Stimulated activated CD8-positive, alpha-beta memory T cell treated with anti-CD3 and anti-CD28 coated beads, Interleukin-12 subunit alpha, Interleukin-12 subunit beta, amount 100 ng/mL, for 1 hour (primary cell): Measurements from ENCODE around the gene GATB.

Experiments
- DNase-seq: peaks from one replicate; pipeline ENCODE4 v3.0.0-alpha.2; 2020; ENCODE audit warnings: low read depth

The GATB gene

DNA sequence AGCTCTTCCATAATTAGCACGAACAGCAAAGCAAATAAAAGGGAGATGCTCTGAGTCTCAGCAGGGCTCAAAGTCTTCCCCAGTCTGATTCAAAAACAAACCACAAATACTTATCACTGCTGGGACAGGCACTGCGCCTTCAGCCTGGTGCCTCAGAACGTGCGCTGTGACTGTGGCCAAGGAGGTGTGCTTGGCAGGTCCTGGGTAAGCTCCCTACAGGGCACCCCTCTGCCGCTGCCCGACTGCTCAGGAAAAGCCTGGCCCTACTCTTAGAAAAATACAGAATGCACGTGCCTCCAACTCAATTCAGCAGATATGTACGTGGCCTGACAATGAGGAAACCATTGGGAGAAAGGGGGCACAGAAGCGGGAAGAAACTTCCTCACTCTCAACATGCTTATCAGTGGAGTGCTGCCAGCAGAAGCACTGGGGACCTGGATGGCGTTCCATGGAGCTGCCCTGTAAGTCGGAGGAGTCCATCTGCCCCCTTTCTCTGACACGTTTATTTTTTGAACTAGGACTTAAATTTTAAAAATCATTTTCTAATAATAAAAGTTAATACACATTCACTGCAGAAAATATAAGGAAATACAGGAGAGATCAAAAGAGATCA, 86.8 kb downstream of the GATB start:
- no peak for DNase-seq

DNA sequence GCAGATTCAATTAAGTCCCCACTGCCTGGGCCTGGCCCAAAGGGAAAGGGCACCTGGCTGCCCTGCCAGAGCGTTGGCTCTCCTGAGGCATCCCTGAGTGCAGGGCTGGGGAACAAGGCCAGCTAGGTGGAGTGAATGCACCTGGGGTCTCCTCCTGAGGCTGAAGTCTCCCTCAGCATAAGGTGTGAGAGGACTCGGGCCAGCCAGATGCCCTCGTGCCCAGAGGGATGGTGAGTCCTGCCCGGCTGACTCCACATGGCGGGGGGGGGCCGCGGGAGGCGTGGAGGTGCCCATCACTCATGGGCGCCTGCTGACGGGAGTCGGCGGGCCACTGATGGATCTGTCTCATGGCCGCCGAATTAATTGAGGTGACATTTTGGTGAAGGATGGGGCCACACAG, 87.8 kb downstream of the GATB start:
- DNase-seq: no peak

DNA sequence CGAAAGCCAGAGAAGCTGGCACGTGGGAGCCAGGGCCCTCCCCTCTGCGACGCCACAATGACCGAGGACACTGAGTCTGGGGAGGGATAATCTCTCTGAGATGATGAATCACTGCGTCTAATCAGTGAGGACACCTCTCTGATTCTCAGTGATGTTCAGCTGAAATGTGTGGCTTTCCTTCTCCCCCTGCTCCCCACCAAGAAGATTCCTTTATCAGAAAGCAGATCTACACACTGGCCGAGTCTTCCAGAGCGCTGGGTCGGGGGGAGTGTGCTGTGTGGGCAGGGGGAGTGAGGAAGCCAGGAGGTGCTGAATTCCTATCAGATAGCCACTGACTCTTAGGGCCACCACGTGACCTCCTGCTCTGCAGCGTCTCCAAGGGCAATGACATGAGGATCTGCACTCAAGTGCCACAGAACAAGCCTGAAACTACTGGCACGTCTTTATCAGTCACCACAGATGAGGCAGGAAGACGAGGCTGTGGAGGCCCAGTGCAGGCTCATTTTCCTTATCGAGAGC, 89.2 kb downstream of the GATB start:
- DNase-seq: no peak

DNA sequence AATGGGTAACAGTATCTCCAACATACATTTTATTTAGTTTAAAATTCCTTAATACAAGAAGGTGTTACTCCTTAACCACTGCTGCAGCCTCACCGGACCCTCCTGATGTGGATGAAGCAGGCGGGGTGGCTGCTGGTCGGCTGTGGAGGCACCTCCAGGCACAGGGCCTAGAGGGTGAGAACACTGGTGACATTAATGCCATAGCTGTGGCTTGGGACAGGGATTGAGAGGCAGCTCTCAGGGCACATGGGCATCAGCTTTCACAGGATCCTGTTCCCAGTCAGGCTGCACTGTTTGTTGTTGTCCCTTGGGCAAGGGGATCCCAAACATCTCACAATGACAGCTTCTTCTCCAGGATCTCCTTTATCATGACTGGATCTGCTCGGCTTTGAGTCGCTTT, 90.0 kb downstream of the GATB start:
- DNase-seq: no peak

DNA sequence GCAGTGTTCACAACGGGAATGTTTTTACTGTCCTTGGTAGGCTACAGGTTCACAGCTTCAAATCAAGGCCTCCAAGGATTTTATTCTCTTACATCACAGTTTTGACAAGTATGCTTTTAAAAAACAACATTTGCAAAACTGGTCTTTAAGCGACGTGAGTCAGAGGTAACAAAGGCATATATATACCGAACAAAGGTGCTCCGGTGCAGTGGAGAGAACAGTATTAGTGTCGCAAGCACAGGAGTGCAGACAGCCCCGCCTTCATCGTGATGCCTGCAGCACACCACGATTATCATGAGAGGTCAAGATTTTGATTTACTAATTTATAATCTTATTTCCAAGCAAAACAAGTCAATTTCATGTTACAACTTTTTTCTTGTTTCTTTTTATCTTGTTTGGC, 90.8 kb downstream of the GATB start:
- no peak for DNase-seq

DNA sequence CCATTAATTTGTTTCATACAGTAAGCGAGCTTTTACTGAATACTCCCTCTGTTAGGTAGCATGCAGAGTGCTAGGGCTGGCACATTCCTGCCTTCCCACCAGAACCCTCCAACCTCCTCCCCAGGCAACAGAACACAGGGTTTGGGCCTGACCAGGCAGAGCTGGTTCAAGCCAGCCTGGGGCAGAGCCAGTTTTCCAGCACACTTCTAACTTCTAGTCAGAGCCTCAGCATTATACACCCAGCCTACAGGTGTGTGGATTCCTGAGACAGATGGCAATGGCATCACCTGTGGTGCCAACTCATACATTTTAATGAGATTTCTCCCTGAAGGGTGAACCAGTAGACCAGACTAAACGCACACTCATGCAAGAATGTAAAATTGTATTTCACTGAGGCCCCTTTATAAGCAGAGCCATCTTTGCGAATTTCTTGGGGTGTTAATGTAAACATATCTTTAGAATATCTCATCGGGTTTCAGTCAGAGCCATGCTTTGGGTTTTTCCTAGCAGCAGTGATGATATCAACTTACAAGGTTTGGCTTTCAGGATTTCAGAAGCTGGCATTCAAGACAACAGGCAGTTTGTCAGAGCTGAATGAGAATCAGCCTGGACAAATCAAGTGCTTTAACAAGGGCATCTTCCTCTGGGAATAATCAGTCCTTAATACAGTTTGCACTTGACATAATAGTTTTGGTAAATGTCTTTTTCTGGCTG, 92.0 kb downstream of the GATB start:
- no peak for DNase-seq

DNA sequence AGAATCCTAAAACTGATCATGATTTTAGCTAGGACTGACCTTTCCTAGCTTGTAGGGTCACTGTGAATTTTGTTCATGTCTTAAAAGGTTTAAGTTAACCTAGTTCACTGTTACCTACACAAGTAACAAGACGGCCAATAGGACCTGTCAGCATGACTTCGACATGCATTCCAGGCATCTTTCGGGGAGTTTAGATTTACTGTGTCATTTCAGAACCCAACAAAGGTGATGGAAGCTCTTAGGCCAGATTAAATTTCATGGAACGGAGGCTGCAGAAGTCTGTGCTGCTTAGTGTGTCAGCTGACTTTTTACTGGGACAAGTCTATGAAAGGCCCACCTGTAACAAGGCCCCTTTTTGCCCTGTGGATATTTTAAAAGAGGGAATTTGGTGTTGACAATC, 93.1 kb downstream of the GATB start:
- no peak for DNase-seq

DNA sequence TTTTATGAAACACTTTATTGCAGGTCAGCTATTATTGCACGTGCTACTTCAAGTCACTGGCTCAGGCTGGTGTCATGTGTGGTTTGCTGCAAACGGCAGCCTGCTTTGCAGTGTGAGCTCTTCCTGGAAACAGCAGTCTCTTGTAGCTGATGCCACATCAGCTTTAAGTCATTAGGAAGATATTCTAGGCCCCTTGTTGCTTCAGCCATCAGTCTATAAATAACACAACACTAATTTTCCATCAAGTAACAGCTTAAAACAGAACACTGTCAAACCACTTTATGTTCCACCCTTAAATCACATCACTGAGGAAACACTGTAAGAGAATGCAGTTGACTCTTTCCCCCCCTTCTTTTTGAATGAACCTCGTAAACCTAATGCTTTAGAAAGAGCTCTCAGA, 93.8 kb downstream of the GATB start:
- no peak for DNase-seq

DNA sequence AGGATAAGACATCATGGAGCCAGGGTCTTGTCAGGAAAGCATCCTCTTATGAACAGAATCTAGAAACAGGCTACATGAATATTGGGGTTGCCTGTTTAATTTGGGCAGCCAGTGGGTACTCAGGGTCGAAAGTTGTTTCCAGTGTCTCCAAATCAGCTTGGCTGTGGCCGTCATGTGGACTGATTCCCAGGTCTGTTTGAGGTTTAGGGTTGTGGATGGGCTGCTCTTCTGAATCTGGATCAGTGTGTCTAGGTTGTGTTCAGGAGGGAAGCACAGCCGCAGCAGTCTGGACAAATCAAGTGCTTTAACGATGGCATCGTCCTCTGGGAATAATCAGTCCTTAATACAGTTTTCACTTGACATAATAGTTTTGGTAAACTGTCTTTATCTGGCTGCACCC, 94.3 kb downstream of the GATB start:
- DNase-seq: no peak

DNA sequence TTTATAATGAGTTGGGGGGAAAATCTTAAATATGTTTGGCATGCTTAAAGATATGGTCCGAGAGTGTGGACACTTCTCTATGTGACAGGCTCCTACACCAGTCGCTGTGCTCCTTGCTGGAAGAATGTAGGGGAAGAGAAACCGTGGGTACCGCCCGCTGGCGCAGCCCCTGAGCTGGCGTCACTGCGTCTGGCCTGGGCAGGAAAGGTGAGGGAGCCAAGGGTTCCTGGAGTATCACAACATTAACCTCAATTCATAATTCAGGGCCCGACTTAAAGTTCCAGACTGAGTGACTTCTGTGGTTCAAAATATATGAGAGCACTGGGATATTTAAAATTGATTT, 95.1 kb downstream of the GATB start:
- DNase-seq: no peak

DNA sequence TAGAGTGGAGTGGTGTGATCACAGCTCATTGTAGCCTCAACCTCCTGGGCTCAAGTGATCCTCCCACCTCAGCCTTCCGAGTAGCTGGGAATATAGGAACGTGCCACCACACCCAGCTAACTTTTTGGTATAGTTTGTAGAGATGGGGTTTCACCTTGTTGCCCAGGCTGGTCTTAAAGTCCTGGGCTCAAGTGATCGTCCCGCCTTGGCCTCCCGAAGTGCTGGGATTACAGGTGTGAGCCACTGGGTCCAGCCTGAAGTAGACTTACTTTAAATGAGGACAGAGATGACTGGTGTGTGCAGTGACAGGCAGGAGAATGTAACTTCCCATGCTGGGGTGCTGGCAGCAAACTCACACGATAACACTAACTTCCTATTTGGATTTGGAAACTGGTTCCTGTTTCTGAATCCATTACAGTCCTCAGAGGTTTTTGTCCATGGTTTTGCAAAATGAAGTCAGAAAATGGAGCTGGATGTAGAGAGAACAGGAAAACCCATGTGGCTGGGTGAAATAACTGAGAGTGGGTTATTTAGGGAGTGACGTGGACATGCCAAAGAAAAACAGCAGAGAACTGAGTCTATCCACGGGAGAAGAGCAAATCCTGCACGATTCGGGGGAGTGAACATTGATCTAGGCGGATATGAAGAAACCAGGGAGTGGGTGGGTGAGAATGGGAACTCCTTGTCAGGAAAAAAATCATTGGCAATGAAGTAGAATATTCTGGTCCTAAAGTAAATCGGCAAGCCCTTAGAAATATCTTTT, 95.6 kb downstream of the GATB start:
- DNase-seq: no peak

DNA sequence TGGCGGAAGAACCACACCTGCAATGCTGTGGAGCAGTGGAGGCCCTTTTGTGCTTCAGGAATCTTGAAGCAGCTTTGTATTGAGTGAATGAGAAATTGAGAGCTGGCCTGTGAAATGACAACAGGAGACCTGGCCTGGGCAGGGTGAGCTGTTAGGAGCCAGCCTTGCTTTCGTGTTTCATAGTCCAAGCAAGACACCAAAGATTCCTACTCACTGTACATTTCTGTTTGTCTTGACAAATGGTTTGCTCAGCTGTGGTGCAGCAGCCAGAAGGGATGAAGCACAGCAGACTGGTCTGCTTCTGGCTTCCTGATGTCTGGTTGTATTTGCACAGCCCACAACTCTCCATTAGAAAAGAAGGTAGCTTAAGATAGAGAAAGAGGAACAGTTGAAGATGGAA, 96.5 kb downstream of the GATB start:
- no peak for DNase-seq

DNA sequence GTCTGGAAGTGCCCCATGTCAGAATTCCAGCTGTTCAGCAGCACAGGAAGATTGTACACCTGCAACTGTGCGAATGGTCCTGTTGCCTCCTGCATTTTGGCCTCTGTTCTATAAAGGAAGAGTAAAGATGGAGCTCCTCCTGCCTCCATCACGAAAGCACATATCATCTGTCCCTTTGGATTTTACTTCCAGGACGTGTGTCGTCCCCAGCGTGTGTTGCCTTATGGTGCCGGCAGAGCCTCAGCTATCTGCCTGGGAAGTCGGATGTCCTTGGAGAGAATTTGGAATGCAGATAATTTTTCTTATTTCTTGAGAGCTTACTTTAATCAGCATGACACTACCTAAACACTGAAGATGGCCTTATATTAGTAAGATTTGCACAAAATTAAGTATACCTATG, 97.7 kb downstream of the GATB start:
- no peak for DNase-seq

DNA sequence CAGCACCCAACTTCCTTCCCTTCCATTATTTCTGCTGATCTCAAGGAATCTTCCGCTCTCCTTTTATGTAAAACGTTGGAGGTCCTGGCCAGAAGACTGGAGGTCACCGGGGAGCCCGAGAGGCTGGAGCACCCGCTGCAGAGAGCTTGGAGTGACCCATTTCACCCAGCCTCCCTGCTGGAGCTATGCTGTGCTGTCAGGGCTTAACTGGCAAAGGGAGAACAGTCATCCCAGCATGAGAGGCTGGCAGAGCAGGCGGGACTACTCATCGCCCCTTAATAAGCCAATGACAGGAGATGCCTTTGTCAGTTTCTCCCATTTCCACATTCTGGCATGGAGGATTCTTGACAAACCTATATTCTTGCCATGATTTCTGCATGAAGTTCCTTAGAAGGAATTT, 98.9 kb downstream of the GATB start:
- no peak for DNase-seq

DNA sequence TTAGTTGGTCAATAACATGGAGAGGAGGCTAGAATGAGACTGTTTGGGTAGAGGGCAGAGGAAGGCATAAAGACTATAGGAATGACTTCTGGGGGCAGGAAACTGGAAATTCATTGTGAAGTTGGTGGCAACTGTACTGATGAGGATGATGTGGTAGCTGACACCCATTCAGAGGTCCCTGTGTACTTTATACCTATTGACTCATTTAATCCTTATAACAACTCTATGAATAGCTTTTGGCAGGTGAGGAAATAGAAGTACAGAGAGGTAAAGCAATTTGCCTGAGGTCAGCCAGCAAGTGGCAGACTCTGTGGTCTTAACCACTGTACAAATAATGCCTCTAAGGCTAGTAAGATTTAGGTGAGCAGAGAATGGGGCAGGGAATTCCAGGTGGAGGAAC, 100.1 kb downstream of the GATB start:
- DNase-seq: no peak

DNA sequence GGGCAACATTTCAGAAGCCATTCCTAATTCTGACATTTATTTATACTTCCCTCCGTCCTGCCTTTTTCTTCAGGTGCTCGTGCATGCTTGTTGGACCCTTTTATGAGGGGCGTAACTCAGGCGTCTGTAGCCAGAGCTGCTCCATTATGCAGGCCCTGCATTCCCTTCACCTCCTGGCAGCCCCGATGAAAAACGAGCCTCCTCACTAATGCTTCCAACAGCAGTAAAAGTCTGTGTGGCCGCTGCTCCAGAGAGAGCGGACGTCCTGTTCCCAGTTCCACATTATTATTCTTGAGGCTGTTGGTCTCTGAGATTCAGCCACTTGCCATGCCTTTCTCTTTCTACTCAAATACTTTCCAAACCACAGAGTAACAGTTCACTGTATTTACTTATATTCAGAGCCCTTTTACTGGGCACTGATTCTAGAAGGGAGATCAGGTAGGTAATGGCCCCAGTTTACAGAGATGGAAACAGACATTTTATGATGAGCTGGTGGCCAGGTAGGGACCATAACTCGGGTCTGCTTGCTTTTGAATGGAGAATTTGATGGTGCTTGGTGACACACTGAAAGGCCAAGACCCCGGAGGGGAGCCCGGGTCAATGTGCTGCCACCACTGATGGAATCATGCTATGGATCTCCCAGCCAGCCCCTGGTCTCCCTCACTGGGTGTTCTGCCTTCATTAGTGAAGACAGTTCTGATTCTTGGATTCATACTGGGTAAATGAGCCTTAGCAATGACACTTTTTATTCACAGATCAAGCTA, 101.0 kb downstream of the GATB start:
- no peak for DNase-seq

DNA sequence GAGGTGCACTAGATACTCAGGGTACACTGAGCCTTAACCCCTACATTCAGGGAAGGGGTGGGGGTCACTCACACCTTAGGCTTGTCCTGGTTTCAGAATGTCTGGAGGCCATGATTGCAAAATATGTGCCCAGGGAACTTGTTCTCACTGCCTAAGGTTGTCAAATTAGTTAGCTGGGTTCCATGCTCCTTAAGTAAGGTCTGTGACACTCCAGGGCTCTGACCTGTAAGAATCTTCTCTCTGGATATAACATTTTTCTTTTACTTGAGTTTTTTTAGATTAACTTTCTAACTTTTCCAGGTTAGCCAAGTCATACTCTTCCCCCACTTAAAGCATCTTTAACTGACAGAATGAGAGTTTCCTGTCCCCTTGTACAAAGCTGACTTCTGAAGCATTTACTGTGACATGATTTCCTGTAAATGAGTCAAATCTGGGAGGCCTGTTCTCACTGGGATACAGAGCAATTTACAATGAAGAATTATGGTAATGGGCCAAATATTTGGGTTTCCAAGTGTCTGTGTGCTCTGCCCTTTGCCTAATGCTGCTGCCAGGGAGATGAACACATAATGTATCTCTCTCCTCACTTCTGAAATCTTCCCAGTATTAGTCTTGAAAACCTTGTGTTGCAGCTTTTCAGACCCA, 101.7 kb downstream of the GATB start:
- no peak for DNase-seq

DNA sequence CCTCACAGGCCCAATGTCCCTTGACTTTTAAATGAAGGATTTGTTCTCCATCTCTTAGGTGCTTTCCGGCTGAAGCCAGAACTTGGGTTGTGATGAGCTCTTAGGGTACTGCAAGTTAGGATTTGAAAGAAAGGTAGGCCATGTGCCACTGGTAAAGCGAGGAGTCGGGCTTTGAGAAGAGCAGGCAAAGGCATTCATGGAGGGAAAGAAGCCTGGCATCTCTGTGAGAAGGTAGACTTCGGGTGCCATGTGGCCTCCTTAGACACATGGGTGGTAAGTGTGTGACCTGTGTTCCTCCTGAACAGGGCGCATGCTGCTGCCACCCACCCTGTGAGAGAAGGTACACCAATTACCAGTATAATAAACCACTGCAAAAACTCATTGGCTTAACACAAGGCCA, 102.9 kb downstream of the GATB start:
- DNase-seq: no peak

DNA sequence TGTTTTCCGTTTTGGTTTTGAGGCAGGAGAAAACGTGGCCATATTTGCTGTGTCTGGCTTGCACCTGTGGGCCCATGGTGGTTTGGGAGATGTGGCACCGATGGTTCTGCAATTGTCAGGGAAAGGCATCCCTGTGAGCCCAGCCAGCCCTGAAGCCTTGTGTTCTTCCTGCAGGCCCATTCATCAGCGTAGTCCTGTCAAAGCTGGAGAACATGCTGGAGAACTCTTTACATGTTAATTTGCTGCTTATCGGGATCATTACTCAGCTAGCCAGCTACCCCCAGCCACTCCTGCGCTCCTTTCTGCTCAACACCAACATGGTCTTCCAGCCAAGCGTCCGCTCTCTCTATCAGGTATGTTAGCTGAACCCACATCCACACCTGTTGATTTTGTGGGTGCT, 104.7 kb downstream of the GATB start:
- no peak for DNase-seq

DNA sequence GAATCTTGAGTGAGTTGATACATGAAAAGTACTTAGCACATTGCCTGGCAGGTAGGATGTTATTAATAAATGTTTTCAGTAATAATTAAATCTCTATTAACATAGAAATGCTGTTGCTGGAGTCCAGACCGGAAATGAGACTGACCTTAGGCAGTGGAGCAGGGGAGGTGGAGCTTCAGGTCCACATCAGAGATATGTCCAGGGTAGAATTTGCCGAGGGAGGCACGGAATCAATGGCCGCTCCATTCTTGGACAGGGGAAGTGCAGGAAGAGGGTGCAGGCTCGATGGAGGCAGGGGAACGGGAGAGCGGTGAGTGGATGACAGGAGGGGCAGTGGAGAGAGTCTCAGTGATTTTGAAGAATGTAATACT, 107.3 kb downstream of the GATB start:
- DNase-seq: no peak

DNA sequence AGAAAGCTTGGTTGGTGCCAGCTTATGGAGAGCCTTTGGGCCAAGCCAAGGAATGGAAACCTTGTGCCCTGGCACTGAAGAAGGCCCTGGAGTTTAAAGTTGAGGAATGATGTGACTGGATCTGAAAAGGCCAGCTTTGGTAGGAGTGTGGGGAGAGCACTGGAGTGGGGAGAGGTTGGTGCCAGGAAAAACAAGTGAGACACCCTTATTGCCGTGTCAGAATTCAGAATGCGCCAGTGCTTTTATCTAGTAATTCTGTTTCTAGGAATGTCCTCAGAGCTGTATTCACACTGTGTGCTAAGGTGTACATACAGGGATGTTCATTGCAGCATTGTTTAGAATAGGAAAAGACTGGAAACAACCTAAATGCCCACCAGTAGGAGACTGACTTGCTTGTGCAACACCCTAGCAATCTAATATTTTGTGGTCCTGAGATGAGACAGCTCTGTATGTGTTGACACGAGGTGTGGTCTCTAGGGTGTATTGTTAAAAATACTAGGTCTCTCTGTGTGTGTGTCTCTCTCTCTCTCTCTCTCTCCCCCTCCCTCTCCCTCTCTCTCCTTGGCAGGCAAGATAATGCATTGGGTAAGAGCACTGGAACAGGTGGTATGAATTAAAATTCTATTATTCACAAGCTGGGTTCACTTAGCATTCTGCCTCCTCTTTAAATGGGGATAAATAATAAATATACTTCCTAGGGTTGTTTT, 107.8 kb downstream of the GATB start:
- DNase-seq: no peak

DNA sequence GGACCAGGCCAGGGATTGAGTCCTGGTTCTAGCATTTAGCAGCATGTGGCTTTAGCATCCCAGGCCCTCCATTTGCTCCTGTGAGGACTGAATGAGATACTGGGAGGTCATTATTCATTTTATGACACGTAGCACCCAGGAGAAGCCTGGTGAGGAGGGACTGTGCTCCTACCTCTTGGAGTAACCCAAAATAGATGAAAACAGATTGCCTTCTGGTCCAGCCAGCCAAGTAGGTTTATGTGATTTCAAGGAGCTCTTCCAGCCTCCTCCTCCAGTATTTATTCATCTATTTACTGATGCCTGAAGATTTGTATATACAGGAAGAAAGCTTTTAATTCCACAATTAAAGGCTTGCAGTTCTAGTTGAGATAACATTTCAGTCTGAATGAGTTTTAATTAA, 109.3 kb downstream of the GATB start:
- no peak for DNase-seq
